HUES64 (cell line): ENCODE measurements around the gene PDLIM7.
"Not testable (repeated sequence)": the region's sequence is repeated elsewhere in the genome, so short reads cannot be mapped to it uniquely, and the experiment has no call there.

ENCODE experiments used
- H3K27ac ChIP-seq: 2 replicates; pipeline ENCODE4 v1.7.0; 2013; ENCODE audit warnings: low read depth, low read length, inconsistent platforms
- H3K27me3 ChIP-seq: 2 replicates; pipeline ENCODE4 v1.6.1; 2013; ENCODE audit warnings: mild to moderate bottlenecking, low read length; ENCODE audit not compliant: insufficient read depth
- H3K36me3 ChIP-seq: 2 replicates; pipeline ENCODE4 v1.6.1; 2013; ENCODE audit warnings: mild to moderate bottlenecking, low read length; ENCODE audit not compliant: insufficient read depth
- H3K4me1 ChIP-seq: 2 replicates; pipeline ENCODE4 v1.6.1; 2013; ENCODE audit warnings: mild to moderate bottlenecking, low read length, moderate library complexity; ENCODE audit not compliant: insufficient read depth
- H3K4me3 ChIP-seq: 2 replicates; pipeline ENCODE4 v1.5.1; 2013; ENCODE audit warnings: mild to moderate bottlenecking, low read length, moderate library complexity
- H3K9ac ChIP-seq: 2 replicates; pipeline ENCODE4 v1.6.1; 2013; ENCODE audit warnings: mild to moderate bottlenecking, low read depth, low read length
- H3K9me3 ChIP-seq: 2 replicates; pipeline ENCODE4 v1.6.1; 2013; ENCODE audit warnings: low read depth, low read length; ENCODE audit not compliant: insufficient read depth
- WGBS: fragments of 150-250, 120-280 bp; methylation state at CpG from one replicate; pipeline ENCODE4 v1.1.7; 2013; ENCODE audit warnings: missing lambda C conversion rate; 5-methylcytosine and 5-hydroxymethylcytosine counted together

PDLIM7 gene

GRCh38 chr5:177487975-177488374 is 9.4 kb downstream of the PDLIM7 start:
- Histone ChIP-seq H3K9me3 (no peaks in the 10 kb centered on the region), H3K27me3 (no peaks in the 10 kb centered on the region), H3K4me3 (no peak overlapping the region), H3K4me1 (0 out of 2 replicates have a peak, but pooled peaks cover 4% of the 10 kb centered on the region), H3K27ac (no peak overlapping the region), H3K36me3 (peaks cover 88% of the 10 kb centered on the region), H3K9ac (no peak overlapping the region)
- WGBS, result 94% methylated on average over 15 of the region's 15 CpGs

DNA sequence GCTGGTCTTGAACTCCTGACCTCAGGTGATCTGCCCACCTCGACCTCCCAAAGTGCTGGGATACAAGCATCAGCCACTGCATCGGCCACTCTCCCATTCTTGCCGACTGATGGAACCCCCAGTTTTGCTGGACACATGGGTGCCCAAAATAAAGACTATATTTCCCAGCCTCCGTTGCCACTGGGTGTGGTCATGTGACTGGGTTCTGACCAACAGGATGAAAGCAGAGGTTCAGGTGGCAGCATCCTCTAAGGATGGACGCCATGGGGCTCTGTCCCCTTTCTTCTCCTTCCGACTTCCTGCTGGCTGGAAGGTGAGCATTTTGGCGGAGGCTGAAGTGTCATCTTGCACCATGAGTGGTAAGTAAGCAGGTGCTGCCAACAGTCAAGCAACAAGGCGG is 10.3 kb downstream of the PDLIM7 start:
- Histone ChIP-seq H3K9ac (no peak overlapping the region), H3K27ac (no peak overlapping the region), H3K36me3 (peaks cover 86% of the 10 kb centered on the region), H3K9me3 (no peaks in the 10 kb centered on the region), H3K4me1 (0 out of 2 replicates have a peak, but pooled peaks cover 4% of the 10 kb centered on the region), H3K4me3 (no peak overlapping the region), H3K27me3 (no peaks in the 10 kb centered on the region)
- WGBS, result 93% methylated on average over 8 of the region's 8 CpGs

- H3K9ac ChIP-seq, result no peak overlapping the region
- H3K4me3 ChIP-seq, result no peak overlapping the region
- WGBS, result 94% methylated on average over 3 of the region's 3 CpGs
- no peak overlapping the region for H3K27ac ChIP-seq
- H3K9me3 ChIP-seq, result no peaks in the 10 kb centered on the region
- peaks cover 94% of the 10 kb centered on the region for H3K36me3 ChIP-seq
- H3K27me3 ChIP-seq, result no peaks in the 10 kb centered on the region
- H3K4me1 ChIP-seq, result 0 out of 2 replicates have a peak, but pooled peaks cover 4% of the 10 kb centered on the region
These were observed 11.1 kb downstream of the PDLIM7 start for GRCh38 chr5:177486256-177486655.

GRCh38 chr5:177485753-177486152 is 11.7 kb downstream of the PDLIM7 start:
- H3K27me3 ChIP-seq, H3K9ac ChIP-seq, H3K9me3 ChIP-seq, H3K27ac ChIP-seq, H3K4me1 ChIP-seq, H3K4me3 ChIP-seq: not testable (repeated sequence)
- 96% methylated on average over 3 of the region's 3 CpGs for WGBS
- H3K36me3 ChIP-seq, result peaks cover 89% of the 10 kb centered on the region

GRCh38 chr5:177484902-177485549 is 12.4 kb downstream of the PDLIM7 start:
- 82% methylated on average over 13 of the region's 13 CpGs for WGBS
- Histone ChIP-seq H3K9ac (no peak overlapping the region), H3K9me3 (no peaks in the 10 kb centered on the region), H3K36me3 (peaks cover 82% of the 10 kb centered on the region), H3K27me3 (no peaks in the 10 kb centered on the region), H3K4me1 (no peaks in the 10 kb centered on the region), H3K4me3 (no peak overlapping the region), H3K27ac (no peak overlapping the region)

DNA sequence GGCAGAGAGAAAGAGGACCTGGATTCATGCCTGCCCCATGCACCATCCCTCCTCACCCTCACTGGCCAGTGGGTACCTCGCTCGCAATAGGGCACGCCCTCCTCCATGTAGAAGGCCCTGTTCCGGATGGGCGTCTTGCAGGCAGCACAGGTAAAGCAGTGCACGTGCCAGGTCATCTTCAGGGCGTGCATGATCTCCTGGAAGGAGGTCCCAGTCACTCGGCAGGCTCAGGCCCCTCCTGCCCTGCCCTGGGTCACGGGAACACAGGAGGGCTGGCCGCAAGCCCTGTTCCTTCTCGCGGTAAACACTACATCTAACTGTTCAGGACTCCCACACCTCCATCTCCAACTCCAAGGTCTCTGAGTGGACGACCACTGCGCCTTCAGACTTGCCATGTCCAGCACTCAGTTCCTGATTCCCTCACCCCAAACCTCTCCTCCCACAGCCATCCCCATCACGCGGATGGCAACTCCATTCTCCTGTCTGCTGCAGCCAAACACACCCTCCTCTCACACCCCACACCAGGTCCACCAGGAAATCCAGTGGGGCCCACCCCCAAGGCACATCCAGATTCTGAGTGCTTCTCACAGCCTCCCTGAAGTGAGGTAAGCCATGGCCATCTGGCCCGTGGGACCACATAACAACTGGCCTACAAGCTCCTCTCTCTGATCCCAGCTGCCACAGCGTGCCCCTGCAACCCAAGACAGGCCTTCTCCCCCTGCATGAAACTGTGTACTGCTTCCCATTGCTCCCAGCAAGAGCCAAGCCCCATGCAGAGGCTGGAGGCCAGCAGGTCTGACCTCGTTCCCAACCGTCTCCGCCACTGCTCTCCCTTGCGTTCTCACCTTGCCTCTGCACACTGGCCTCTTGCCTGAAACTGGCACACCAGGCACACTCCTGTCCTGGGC is 13.2 kb downstream of the PDLIM7 start:
- no peaks in the 10 kb centered on the region for H3K9me3 ChIP-seq
- no peaks in the 10 kb centered on the region for H3K27me3 ChIP-seq
- H3K4me1 ChIP-seq, result no peaks in the 10 kb centered on the region
- no peak overlapping the region for H3K27ac ChIP-seq
- H3K36me3 ChIP-seq, result peaks cover 74% of the 10 kb centered on the region
- WGBS, result 95% methylated on average over 22 of the region's 22 CpGs
- no peak overlapping the region for H3K9ac ChIP-seq
- no peak overlapping the region for H3K4me3 ChIP-seq

GRCh38 chr5:177483042-177483441 is 14.4 kb downstream of the PDLIM7 start:
- H3K27ac ChIP-seq, result no peak overlapping the region
- 96% methylated on average over 9 of the region's 9 CpGs for WGBS
- H3K36me3 ChIP-seq, result peaks cover 64% of the 10 kb centered on the region
- H3K4me3 ChIP-seq, result no peak overlapping the region
- no peak overlapping the region for H3K9ac ChIP-seq
- no peaks in the 10 kb centered on the region for H3K9me3 ChIP-seq
- no peaks in the 10 kb centered on the region for H3K4me1 ChIP-seq
- no peaks in the 10 kb centered on the region for H3K27me3 ChIP-seq

GRCh38 chr5:177482359-177482795 is 15.0 kb downstream of the PDLIM7 start:
- H3K36me3 ChIP-seq, result peaks cover 57% of the 10 kb centered on the region
- no peak overlapping the region for H3K9ac ChIP-seq
- H3K9me3 ChIP-seq, result no peaks in the 10 kb centered on the region
- H3K4me1 ChIP-seq, result no peaks in the 10 kb centered on the region
- no peak overlapping the region for H3K4me3 ChIP-seq
- no peaks in the 10 kb centered on the region for H3K27me3 ChIP-seq
- WGBS, result 96% methylated on average over 10 of the region's 10 CpGs
- no peak overlapping the region for H3K27ac ChIP-seq

GRCh38 chr5:177479774-177480173 is 17.6 kb downstream of the PDLIM7 start:
- Histone ChIP-seq H3K4me1 (0 out of 2 replicates have a peak, but pooled peaks cover 7% of the 10 kb centered on the region), H3K27me3 (no peaks in the 10 kb centered on the region), H3K9me3 (no peaks in the 10 kb centered on the region), H3K9ac (no peak overlapping the region), H3K27ac (no peak overlapping the region; the same call in 1 of the 2 replicates), H3K4me3 (no peak overlapping the region), H3K36me3 (peaks cover 33% of the 10 kb centered on the region)
- WGBS, result 95% methylated on average over 14 of the region's 14 CpGs

GRCh38 chr5:177478711-177479646 is 18.4 kb downstream of the PDLIM7 start:
- H3K9me3 ChIP-seq, result no peaks in the 10 kb centered on the region
- H3K4me1 ChIP-seq, result peaks cover 12% of the 10 kb centered on the region; the same call in 1 of the 2 replicates
- H3K27me3 ChIP-seq, result no peaks in the 10 kb centered on the region
- H3K4me3 ChIP-seq, result no peak overlapping the region
- no peak overlapping the region for H3K27ac ChIP-seq
- 85% methylated on average over 18 of the region's 18 CpGs for WGBS
- no peak overlapping the region for H3K9ac ChIP-seq
- H3K36me3 ChIP-seq, result peaks cover 25% of the 10 kb centered on the region
